D721Med (cell line): ENCODE measurements around the gene ZNF273.

Source experiments
- DNase-seq: peaks from one replicate; pipeline ENCODE4 v3.0.0; 2011; ENCODE audit warnings: low spot score; ENCODE audit not compliant: insufficient read length
- FAIRE-seq: peaks from 2 replicates; lab custom pipeline; 2011; peaks lifted over from hg19 to GRCh38; lab: Jason Lieb, UNC
- CTCF ChIP-seq: IDR thresholded peaks from 2 replicates; pipeline ENCODE4 v1.5.1; 2012; ENCODE audit warnings: mild to moderate bottlenecking, control low read depth; ENCODE audit not compliant: insufficient read depth; ENCODE audit errors: missing control alignments

ZNF273 gene

GRCh38 chr7:64978497-64979203 is 75.6 kb downstream of the ZNF273 start:
- DNase-seq (no peak), FAIRE-seq (no peak)
- no peak for TF ChIP-seq CTCF
